IPS-20b (cell line): ENCODE results near the gene TRIM46.
A peak's percentile ranks its signal among the peaks of the same experiment; 100 is the strongest.
"Not testable (repeated sequence)": the region's sequence is repeated elsewhere in the genome, so short reads cannot be mapped to it uniquely, and the experiment has no call there.

Source experiments
- H3K27ac ChIP-seq: one replicate; pipeline ENCODE4 v1.5.1; 2013; ENCODE audit warnings: low read length
- H3K27me3 ChIP-seq: 2 replicates; pipeline ENCODE4 v1.6.1; 2013; ENCODE audit warnings: mild to moderate bottlenecking, low read length, inconsistent platforms; ENCODE audit not compliant: insufficient read depth
- H3K36me3 ChIP-seq: 2 replicates; pipeline ENCODE4 v1.6.1; 2013; ENCODE audit warnings: low read depth, mild to moderate bottlenecking, inconsistent platforms, low read length, moderate library complexity; ENCODE audit not compliant: insufficient read depth
- H3K4me1 ChIP-seq: 2 replicates; pipeline ENCODE4 v1.6.1; 2013; ENCODE audit warnings: mild to moderate bottlenecking, control low read depth, inconsistent platforms, low read length, moderate library complexity; ENCODE audit not compliant: insufficient read depth
- H3K4me3 ChIP-seq: 2 replicates; pipeline ENCODE4 v1.5.1; 2013; ENCODE audit warnings: mild to moderate bottlenecking, low read length, inconsistent platforms
- H3K9ac ChIP-seq: 2 replicates; pipeline ENCODE4 v1.6.1; 2013; ENCODE audit warnings: low read depth, mild to moderate bottlenecking, inconsistent platforms, low read length, moderate library complexity
- H3K9me3 ChIP-seq: 2 replicates; pipeline ENCODE4 v1.6.1; 2013; ENCODE audit warnings: mild to moderate bottlenecking, low read depth, low read length, inconsistent platforms; ENCODE audit not compliant: insufficient read depth

TRIM46 gene

GRCh38 chr1:155145491-155145890, 28.2 kb upstream of the TRIM46 start:
- Histone ChIP-seq H3K9ac (no peak overlapping the region), H3K27ac (no peak overlapping the region), H3K9me3 (no peaks in the 10 kb centered on the region), H3K4me1 (no peaks in the 10 kb centered on the region), H3K36me3 (no peaks in the 10 kb centered on the region), H3K4me3 (no peak overlapping the region), H3K27me3 (peaks cover 5% of the 10 kb centered on the region)

DNA sequence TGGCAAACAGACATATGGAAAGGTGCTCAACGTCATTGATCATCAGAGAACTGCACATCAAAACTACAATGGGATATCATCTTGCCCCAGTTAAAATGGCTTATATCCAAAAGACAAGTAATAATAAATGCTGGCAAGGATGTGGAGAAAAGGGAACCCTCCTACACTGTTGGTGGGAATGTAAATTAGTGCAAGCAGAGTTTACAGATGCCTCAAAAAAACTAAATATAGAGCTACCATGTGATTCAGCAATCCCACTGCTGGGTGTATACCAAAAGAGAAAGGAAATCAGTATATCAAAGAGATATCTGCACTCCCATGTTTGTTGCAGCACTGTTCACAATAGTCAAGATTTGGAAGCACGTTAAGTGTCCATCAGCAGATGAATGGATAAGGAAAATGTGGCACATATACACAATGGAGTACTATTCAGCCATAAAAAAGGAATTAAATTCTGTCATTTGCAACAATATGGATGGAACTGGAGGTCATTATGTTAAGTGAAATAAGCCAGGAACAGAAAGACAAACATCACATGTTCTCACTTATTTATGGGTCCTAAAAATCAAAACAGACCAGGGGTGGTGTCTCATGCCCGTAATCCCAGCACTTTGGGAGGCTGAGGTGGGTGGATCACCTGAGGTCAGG, 17.5 kb upstream of the TRIM46 start:
- H3K27me3 ChIP-seq, H3K27ac ChIP-seq, H3K36me3 ChIP-seq, H3K4me3 ChIP-seq, H3K9ac ChIP-seq, H3K4me1 ChIP-seq, H3K9me3 ChIP-seq: not testable (repeated sequence)

DNA sequence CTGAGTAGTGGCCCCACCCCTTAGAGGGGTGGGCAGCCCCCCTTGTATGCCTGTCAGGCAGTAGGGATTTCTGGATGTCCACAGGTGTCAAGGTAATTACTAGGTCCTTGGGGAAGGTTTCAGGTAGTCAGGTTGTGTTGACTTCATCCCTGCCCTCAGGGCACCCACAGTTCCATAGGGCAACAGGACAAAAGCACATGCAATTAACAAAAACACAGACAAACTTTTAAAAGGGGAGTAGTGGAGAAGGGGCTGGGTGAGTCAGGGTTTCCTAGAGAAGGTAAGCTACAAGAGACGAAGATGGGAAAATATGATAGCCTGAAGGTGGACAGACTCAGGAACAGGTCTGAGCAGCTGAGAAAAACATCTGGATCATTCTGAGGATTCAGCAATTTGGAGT, 14.7 kb upstream of the TRIM46 start:
- H3K4me3 ChIP-seq: no peak overlapping the region
- H3K36me3 ChIP-seq: no peaks in the 10 kb centered on the region
- no peaks in the 10 kb centered on the region for H3K27me3 ChIP-seq
- no peak overlapping the region for H3K9ac ChIP-seq
- H3K9me3 ChIP-seq: no peaks in the 10 kb centered on the region
- no peak overlapping the region for H3K27ac ChIP-seq
- no peaks in the 10 kb centered on the region for H3K4me1 ChIP-seq

DNA sequence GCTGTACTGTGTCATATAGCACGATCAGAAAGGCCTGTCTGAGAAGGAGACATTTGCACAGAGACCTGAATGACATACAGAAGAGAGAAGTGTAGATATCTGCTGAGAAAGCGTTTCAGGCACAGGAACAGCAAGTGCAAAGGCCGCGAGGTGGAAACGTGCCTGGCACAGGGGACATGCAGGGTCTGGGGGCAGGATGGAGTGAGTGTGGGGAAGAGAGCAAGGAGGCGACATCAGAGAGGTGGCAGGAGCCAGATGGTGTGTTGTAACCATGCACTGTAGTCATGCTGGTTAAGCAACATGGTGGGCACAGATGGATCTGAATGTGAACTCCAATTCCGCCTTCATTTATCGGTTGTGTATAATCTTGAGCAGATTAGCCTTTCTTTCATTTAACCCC, 13.5 kb upstream of the TRIM46 start:
- Histone ChIP-seq H3K9ac (no peak overlapping the region), H3K36me3 (no peaks in the 10 kb centered on the region), H3K9me3 (no peaks in the 10 kb centered on the region), H3K27ac (no peak overlapping the region), H3K27me3 (no peaks in the 10 kb centered on the region), H3K4me1 (no peaks in the 10 kb centered on the region), H3K4me3 (no peak overlapping the region)

DNA sequence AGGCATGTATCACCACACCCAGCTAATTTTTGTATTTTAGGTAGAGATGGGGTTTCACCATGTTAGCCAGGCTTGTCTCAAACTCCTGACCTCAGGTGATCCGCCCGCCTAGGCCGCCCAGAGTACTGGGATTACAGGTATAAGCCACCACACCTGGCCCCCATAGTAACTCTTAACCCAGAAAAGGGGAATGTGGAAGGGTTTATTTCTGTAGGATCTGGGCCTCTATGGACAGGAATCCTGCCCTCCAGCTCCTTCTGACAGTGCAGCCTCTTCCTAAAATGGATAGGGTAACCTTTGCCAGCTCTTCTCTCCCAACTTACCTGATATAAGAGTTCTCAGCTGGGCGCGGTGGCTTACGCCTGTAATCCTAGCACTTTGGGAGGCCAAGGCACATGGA, 11.0 kb upstream of the TRIM46 start:
- H3K27ac ChIP-seq, H3K4me3 ChIP-seq, H3K27me3 ChIP-seq, H3K36me3 ChIP-seq, H3K9me3 ChIP-seq, H3K9ac ChIP-seq: not testable (repeated sequence)
- peaks cover 11% of the 10 kb centered on the region; the same call in 1 of the 2 replicates for H3K4me1 ChIP-seq

DNA sequence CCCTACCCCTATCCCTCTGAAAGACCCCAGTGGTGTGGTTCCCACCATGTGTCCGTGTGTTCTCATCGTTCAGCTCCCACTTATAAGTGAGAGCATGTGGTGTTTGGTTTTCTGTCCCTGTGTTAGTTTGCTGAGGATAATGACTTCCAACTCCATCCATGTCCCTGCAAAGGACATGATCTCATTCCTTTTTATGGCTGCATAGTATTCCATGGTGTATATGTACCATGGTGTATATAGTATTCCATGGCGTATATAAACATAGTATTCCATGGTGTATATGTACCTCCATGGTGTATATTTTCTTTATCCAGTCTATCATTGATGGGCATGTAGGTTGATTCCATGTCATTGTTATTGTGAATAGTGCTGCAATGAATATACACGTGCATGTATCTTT, 9.9 kb upstream of the TRIM46 start:
- H3K36me3 ChIP-seq, H3K9me3 ChIP-seq, H3K27me3 ChIP-seq, H3K27ac ChIP-seq, H3K4me3 ChIP-seq, H3K9ac ChIP-seq: not testable (repeated sequence)
- H3K4me1 ChIP-seq: peaks cover 11% of the 10 kb centered on the region; the same call in 1 of the 2 replicates

GRCh38 chr1:155164625-155165024, 9.0 kb upstream of the TRIM46 start:
- not testable (repeated sequence) for H3K9me3 ChIP-seq, H3K36me3 ChIP-seq, H3K27ac ChIP-seq, H3K9ac ChIP-seq, H3K4me3 ChIP-seq, H3K27me3 ChIP-seq
- H3K4me1 ChIP-seq: peaks cover 11% of the 10 kb centered on the region; the same call in 1 of the 2 replicates

- Histone ChIP-seq H3K27ac (no peak overlapping the region), H3K4me1 (peaks cover 11% of the 10 kb centered on the region; the same call in 1 of the 2 replicates), H3K9me3 (no peaks in the 10 kb centered on the region), H3K4me3 (peak overlapping the region; percentile 42; the same call in 1 of the 2 replicates), H3K27me3 (no peaks in the 10 kb centered on the region), H3K9ac (peak overlapping the region; percentile 55; the same call in 1 of the 2 replicates), H3K36me3 (peaks cover 15% of the 10 kb centered on the region)
Measured at GRCh38 chr1:155166051-155166470, 7.6 kb upstream of the TRIM46 start.

GRCh38 chr1:155166471-155167165, 7.0 kb upstream of the TRIM46 start:
- H3K9ac ChIP-seq: peak overlapping the region; percentile 66; the same call in 1 of the 2 replicates
- H3K36me3 ChIP-seq: peaks cover 15% of the 10 kb centered on the region
- peak overlapping the region; percentile 59; the same call in 1 of the 2 replicates for H3K4me3 ChIP-seq
- H3K27ac ChIP-seq: no peak overlapping the region
- H3K4me1 ChIP-seq: peaks cover 11% of the 10 kb centered on the region; the same call in 1 of the 2 replicates
- no peaks in the 10 kb centered on the region for H3K9me3 ChIP-seq
- H3K27me3 ChIP-seq: no peaks in the 10 kb centered on the region

DNA sequence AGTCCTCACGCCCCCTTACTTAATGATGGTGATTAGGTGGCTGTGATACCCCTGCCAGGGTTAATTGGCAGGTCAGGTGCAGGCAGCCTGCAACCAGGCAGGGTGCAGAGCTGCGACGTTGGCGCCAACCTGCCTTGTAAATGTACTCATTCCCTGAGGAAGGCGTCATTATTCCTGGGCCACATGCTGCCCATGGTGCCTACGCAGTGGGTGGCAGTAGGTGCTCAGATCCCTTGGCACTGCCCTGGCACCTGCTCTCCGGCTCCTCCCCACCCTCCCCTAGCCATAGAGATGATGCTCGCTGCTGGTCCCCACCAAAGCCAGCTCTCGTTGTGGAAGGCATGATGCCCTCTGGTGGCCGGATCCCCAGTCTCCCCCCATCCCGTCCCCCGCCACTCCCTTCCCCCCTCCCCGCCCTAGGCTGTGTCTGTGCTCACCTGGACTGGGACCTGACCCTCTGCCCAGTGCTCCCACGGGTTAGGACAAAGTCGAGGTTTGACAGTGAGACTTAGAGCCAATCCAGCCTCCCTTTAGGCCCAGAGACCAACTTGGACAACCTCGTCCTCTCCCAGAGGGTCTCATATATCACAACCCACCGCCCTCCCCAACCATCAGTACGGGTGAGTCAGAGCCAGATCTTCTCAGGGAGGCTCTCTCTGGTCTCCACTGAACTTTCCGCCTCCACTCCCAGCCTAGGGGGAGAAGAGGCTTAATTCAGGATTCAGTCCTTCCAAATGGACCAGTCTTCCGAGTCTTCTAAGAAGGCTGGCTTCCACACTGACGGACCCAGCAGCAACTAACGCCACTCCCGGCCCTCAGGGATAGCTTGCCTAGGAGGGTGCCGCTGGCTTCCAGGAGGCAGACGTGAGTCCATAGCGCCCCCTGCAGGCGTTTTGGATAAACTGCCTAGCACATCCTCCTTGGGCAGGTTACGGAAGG, 6.2 kb upstream of the TRIM46 start:
- Histone ChIP-seq H3K27me3 (no peaks in the 10 kb centered on the region), H3K4me1 (peaks cover 11% of the 10 kb centered on the region; the same call in 1 of the 2 replicates), H3K27ac (no peak overlapping the region), H3K9ac (peak overlapping the region; percentile 66; the same call in 1 of the 2 replicates), H3K9me3 (no peaks in the 10 kb centered on the region), H3K36me3 (peaks cover 15% of the 10 kb centered on the region), H3K4me3 (peak overlapping the region; percentile 76)

GRCh38 chr1:155168105-155168445, 5.6 kb upstream of the TRIM46 start:
- not testable (repeated sequence) for H3K9me3 ChIP-seq, H3K27me3 ChIP-seq, H3K4me3 ChIP-seq, H3K9ac ChIP-seq, H3K27ac ChIP-seq
- H3K36me3 ChIP-seq: peaks cover 15% of the 10 kb centered on the region
- peaks cover 11% of the 10 kb centered on the region; the same call in 1 of the 2 replicates for H3K4me1 ChIP-seq
